ENCODE measurements around the gene TBCD.

Gene TBCD

DNA sequence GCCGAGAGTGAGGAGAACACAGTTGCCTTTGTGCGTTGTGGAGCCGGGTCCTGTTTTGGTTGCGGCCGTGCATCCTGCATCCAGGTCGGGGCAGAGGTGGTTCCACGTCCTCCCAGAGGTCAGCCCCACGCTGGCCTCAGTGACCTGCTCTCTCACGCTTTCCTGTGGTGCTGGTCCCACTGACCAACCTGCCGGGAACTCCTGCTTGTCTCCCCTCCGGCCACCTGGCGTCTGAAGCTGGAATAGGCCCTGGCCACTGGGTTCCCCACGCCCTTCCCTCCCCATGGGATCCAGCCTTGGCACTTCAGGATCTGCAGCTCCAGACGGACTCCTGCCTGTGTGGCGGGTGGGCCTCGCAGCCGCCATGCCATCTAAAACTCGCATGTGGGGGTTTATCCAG is 173.5 kb downstream of the TBCD start:
- Histone ChIP-seq H3K4me3 (ENCODE audit: low read depth, low read length) (no peak overlapping the region), H3K4me1 (ENCODE audit: control insufficient read depth, insufficient read depth, low read length) (no peaks in the 10 kb centered on the region), H3K36me3 (ENCODE audit: control insufficient read depth, insufficient read depth, low read length) (peaks cover 81% of the 10 kb centered on the region), H3K9ac (ENCODE audit: low read depth, low read length) (no peak overlapping the region), H3K27ac (ENCODE audit: low read depth, low read length) (no peak overlapping the region), H3K27me3 (ENCODE audit: control insufficient read depth, insufficient read depth, low read length) (no peaks in the 10 kb centered on the region), H3K9me3 (ENCODE audit: control insufficient read depth, insufficient read depth, low read length) (no peaks in the 10 kb centered on the region)

DNA sequence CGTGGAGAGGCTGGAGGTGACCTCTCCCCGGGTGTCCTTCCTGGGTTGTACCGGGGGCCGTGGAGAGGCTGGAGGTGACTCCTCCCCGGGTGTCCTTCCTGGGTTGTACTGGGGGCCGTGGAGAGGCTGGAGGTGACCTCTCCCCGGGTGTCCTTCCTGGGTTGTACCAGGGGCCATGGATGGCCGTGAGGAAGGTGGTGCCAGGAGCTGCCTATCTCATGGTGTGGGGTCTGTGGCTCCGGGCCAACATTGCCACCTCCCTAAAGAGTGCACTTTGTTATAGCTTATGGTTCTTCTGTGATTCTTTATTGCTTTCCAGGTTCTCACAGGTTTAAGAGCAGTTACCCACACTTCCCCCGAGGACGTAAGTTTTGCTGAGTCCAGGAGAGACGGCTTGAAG is 174.2 kb downstream of the TBCD start:
- H3K9ac ChIP-seq (ENCODE audit: low read depth, low read length) = no peak overlapping the region
- H3K4me1 ChIP-seq (ENCODE audit: control insufficient read depth, insufficient read depth, low read length) = no peaks in the 10 kb centered on the region
- H3K4me3 ChIP-seq (ENCODE audit: low read depth, low read length) = no peak overlapping the region
- H3K9me3 ChIP-seq (ENCODE audit: control insufficient read depth, insufficient read depth, low read length) = no peaks in the 10 kb centered on the region
- peaks cover 88% of the 10 kb centered on the region for H3K36me3 ChIP-seq (ENCODE audit: control insufficient read depth, insufficient read depth, low read length)
- H3K27me3 ChIP-seq (ENCODE audit: control insufficient read depth, insufficient read depth, low read length) = no peaks in the 10 kb centered on the region
- H3K27ac ChIP-seq (ENCODE audit: low read depth, low read length) = no peak overlapping the region

DNA sequence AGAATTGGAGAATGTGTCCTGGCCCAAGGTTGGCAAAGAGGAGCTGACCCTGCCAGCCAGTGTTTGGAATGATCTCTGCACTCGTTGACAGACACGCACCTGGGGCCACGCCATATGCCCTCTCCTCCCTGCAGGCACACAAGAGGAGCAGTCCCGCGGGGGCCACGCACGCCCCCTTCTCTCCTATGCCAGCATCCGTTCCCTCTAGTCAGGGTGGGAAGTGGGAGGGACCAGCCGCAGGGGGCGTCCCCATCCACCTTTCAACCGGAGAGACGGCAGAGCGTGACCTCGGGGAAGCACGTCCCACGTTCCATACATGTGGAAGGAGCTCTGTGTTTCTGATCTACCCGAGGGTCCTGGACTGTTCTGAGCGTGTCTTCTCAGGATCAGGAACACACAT is 174.9 kb downstream of the TBCD start:
- no peak overlapping the region for H3K4me3 ChIP-seq (ENCODE audit: low read depth, low read length)
- H3K9ac ChIP-seq (ENCODE audit: low read depth, low read length) = no peak overlapping the region
- H3K9me3 ChIP-seq (ENCODE audit: control insufficient read depth, insufficient read depth, low read length) = no peaks in the 10 kb centered on the region
- H3K27ac ChIP-seq (ENCODE audit: low read depth, low read length) = no peak overlapping the region
- H3K4me1 ChIP-seq (ENCODE audit: control insufficient read depth, insufficient read depth, low read length) = no peaks in the 10 kb centered on the region
- peaks cover 88% of the 10 kb centered on the region for H3K36me3 ChIP-seq (ENCODE audit: control insufficient read depth, insufficient read depth, low read length)
- H3K27me3 ChIP-seq (ENCODE audit: control insufficient read depth, insufficient read depth, low read length) = no peaks in the 10 kb centered on the region

DNA sequence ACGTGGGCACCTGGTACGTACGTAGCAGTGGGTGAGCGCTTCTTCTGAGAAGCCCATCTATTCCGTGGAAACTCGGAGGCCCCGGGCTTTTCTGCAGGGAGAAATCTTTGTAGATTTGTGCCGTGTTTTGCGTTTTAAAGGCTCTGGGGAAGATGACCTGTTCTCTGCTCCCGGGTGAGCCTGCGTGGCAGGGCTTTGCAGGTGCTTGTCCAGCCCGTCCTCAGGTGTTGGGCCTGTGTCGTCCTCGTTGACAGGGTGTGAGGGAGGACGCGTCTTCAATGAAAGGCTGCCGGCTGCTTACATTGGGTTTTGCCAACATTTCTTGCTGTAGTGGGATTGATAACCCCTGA is 175.4 kb downstream of the TBCD start:
- Histone ChIP-seq H3K4me3 (ENCODE audit: low read depth, low read length) (no peak overlapping the region), H3K27ac (ENCODE audit: low read depth, low read length) (no peak overlapping the region), H3K9me3 (ENCODE audit: control insufficient read depth, insufficient read depth, low read length) (no peaks in the 10 kb centered on the region), H3K27me3 (ENCODE audit: control insufficient read depth, insufficient read depth, low read length) (no peaks in the 10 kb centered on the region), H3K36me3 (ENCODE audit: control insufficient read depth, insufficient read depth, low read length) (peaks cover 91% of the 10 kb centered on the region), H3K4me1 (ENCODE audit: control insufficient read depth, insufficient read depth, low read length) (no peaks in the 10 kb centered on the region), H3K9ac (ENCODE audit: low read depth, low read length) (no peak overlapping the region)

DNA sequence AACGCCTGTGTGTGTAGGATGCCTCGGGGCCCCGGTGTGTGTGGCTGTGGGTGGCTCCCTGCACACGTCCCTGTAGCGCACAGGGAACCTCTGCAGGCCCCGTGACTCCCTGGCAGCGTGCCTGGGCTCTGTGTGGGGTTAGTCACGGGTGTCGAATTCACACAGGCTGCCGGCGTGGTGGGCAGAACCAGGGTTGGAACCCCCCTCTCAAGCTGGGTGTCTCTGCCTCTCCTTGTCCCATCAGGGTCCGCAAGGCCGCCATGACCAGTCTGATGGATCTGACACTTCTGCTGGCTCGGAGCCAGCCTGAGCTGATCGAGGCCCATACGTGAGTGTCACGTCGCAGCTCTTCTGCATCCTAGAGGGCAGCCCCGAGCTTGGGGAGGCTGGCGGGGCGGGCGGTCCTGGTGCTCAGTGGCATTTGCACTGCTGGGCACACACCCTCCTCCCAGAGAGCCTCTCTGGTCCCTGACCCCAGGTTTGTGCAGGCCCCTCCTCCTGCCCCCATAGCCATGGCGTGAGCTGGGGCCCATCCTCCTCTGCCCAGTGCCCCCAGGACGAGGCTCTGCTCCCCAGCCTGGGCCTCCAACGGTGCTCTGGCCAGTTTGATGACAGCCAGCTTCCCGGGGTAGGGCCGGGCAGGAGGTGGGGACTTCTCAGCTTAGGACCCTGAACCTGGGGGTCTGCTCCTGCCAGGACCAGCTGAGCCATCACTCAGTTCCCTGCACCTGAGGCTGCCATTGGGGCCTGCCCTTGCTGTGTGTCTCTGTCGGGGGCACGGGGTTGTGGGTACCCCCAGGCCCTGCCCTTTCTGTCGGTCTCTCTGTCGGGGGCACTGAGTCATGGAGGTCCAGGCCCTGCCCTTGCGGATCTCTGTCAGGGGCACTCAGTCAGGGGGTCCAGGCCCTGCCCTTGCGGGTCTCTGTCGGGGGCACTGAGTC is 176.1 kb downstream of the TBCD start:
- Histone ChIP-seq H3K27ac (ENCODE audit: low read depth, low read length) (no peak overlapping the region), H3K9me3 (ENCODE audit: control insufficient read depth, insufficient read depth, low read length) (no peaks in the 10 kb centered on the region), H3K4me1 (ENCODE audit: control insufficient read depth, insufficient read depth, low read length) (no peaks in the 10 kb centered on the region), H3K9ac (ENCODE audit: low read depth, low read length) (no peak overlapping the region), H3K36me3 (ENCODE audit: control insufficient read depth, insufficient read depth, low read length) (peaks cover 93% of the 10 kb centered on the region), H3K4me3 (ENCODE audit: low read depth, low read length) (no peak overlapping the region), H3K27me3 (ENCODE audit: control insufficient read depth, insufficient read depth, low read length) (no peaks in the 10 kb centered on the region)

DNA sequence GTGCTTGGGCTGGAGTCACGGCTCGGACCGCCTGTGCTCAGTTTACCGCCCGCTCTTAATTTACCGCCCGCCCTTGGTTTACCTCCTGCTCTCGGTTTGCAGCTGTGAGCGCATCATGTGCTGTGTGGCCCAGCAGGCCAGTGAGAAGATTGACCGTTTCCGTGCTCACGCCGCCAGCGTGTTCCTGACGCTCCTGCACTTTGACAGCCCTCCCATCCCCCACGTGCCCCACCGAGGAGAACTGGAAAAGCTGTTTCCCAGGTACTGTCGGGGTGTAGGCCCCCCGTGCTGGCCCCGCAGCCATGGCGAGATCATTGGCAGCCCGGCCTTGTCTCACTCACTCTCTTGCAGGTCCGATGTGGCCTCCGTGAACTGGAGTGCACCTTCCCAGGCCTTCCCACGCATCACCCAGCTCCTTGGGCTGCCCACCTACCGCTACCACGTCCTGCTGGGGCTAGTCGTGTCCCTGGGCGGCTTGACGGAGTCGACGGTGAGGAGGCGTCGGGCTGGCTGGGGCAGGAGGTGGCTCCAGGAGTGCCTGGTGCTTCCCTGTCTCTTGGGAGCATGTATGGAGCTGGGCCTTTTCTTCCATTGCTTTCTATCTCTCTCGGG is 177.3 kb downstream of the TBCD start:
- H3K27ac ChIP-seq (ENCODE audit: low read depth, low read length) = no peak overlapping the region
- H3K4me3 ChIP-seq (ENCODE audit: low read depth, low read length) = no peak overlapping the region
- H3K27me3 ChIP-seq (ENCODE audit: control insufficient read depth, insufficient read depth, low read length) = no peaks in the 10 kb centered on the region
- no peaks in the 10 kb centered on the region for H3K4me1 ChIP-seq (ENCODE audit: control insufficient read depth, insufficient read depth, low read length)
- no peak overlapping the region for H3K9ac ChIP-seq (ENCODE audit: low read depth, low read length)
- no peaks in the 10 kb centered on the region for H3K9me3 ChIP-seq (ENCODE audit: control insufficient read depth, insufficient read depth, low read length)
- peaks cover 95% of the 10 kb centered on the region for H3K36me3 ChIP-seq (ENCODE audit: control insufficient read depth, insufficient read depth, low read length)

DNA sequence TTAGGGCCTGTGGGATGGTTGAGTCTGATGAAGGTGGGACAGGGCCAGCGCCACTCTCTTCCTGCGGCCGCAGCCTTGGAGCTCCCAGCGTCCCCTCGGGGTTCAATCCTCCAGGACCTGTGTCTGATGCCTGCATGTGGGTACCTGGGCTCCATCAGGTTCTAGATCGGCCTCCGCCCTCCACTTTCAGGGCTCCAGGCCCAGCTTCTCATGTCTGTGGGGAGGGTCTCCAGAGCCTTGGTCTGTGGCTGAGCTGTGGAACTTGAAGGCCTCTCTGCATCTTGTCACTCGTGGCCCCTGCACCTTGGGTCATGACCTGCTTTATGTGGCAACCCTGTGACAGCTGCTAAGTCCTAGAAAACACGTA is 177.8 kb downstream of the TBCD start:
- no peaks in the 10 kb centered on the region for H3K9me3 ChIP-seq (ENCODE audit: control insufficient read depth, insufficient read depth, low read length)
- no peak overlapping the region for H3K9ac ChIP-seq (ENCODE audit: low read depth, low read length)
- no peak overlapping the region for H3K27ac ChIP-seq (ENCODE audit: low read depth, low read length)
- H3K4me1 ChIP-seq (ENCODE audit: control insufficient read depth, insufficient read depth, low read length) = no peaks in the 10 kb centered on the region
- peaks cover 92% of the 10 kb centered on the region for H3K36me3 ChIP-seq (ENCODE audit: control insufficient read depth, insufficient read depth, low read length)
- no peak overlapping the region for H3K4me3 ChIP-seq (ENCODE audit: low read depth, low read length)
- no peaks in the 10 kb centered on the region for H3K27me3 ChIP-seq (ENCODE audit: control insufficient read depth, insufficient read depth, low read length)

DNA sequence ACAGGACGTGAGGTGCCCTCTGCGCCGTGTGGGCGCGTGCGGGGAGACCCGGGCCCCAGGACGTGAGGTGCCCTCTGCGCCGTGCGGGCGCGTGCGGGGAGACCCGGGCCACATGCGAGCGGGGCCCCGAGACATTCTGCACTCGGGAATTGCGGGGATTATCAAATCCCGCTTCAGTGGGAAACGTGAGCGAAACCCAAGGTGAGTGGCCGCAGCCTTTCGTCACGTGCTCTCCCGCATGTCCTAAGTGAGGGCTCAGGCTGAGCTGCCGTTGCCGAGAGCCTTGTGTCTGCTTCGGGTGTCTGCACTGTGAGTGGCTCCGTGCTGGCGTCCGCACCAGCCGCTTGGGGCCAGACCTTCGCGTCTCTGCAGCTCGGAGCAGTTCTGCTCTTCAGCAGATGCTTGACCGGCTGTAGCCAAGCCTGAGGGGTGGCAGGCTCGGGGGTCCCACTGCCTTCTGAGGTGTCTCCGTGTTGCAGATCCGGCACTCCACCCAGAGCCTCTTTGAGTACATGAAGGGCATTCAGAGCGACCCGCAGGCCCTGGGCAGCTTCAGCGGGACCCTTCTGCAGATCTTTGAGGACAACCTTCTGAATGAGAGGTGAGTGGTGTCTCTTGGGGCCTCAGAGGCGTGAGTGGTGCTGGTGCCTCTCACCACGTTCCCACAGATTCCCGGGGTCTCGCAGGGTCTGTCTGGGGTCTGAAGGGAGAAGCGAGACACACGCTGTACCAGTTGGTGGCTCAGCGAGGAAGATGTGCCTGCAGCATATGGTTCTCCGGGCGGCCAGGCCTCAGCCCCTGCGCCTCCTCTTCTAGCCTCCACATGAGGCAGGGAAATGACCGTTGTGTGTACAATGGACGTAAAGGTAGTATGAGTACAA is 178.4 kb downstream of the TBCD start:
- no peaks in the 10 kb centered on the region for H3K27me3 ChIP-seq (ENCODE audit: control insufficient read depth, insufficient read depth, low read length)
- H3K9ac ChIP-seq (ENCODE audit: low read depth, low read length) = no peak overlapping the region
- no peaks in the 10 kb centered on the region for H3K4me1 ChIP-seq (ENCODE audit: control insufficient read depth, insufficient read depth, low read length)
- peaks cover 88% of the 10 kb centered on the region for H3K36me3 ChIP-seq (ENCODE audit: control insufficient read depth, insufficient read depth, low read length)
- H3K27ac ChIP-seq (ENCODE audit: low read depth, low read length) = no peak overlapping the region
- no peaks in the 10 kb centered on the region for H3K9me3 ChIP-seq (ENCODE audit: control insufficient read depth, insufficient read depth, low read length)
- no peak overlapping the region for H3K4me3 ChIP-seq (ENCODE audit: low read depth, low read length)

DNA sequence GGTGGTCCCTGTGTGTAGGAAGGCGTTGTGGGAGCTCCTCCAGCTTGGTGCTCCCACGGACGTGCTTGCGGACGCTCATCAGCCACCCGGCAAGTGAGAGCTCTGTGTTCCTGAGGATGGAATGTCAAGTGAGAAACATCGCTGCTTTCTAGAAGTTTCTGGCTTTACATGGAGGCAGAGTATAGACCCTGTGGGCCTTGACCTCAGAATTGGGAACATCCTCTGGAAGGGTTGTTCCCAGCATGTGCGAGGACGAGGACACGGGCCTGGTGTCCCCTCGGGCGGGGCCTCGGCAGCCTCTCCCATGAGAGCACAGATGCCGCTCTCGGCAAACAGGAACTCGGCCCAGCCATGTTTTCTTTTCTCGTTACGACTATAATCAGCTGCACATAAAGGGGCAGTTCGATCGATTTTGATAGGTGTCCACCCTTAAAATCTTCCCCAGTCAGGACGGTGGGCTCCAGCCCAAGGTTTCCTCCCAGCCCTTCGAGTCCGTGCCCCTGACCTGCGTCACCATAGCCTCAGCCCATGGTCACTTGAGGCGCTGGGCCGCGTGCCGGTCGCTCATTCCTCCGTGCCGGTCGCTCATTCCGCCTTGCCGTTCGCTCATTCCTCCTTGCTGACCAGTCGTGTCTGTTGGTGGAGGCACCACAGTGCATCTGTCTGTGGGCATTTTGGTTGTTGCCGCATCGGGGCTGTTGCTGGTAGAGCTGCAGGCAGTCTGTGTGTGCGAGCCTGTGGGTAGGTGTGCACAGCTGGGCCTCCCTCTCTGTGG is 179.2 kb downstream of the TBCD start:
- no peaks in the 10 kb centered on the region for H3K4me1 ChIP-seq (ENCODE audit: control insufficient read depth, insufficient read depth, low read length)
- no peak overlapping the region for H3K4me3 ChIP-seq (ENCODE audit: low read depth, low read length)
- peaks cover 86% of the 10 kb centered on the region for H3K36me3 ChIP-seq (ENCODE audit: control insufficient read depth, insufficient read depth, low read length)
- H3K27ac ChIP-seq (ENCODE audit: low read depth, low read length) = no peak overlapping the region
- no peaks in the 10 kb centered on the region for H3K9me3 ChIP-seq (ENCODE audit: control insufficient read depth, insufficient read depth, low read length)
- no peak overlapping the region for H3K9ac ChIP-seq (ENCODE audit: low read depth, low read length)
- no peaks in the 10 kb centered on the region for H3K27me3 ChIP-seq (ENCODE audit: control insufficient read depth, insufficient read depth, low read length)

DNA sequence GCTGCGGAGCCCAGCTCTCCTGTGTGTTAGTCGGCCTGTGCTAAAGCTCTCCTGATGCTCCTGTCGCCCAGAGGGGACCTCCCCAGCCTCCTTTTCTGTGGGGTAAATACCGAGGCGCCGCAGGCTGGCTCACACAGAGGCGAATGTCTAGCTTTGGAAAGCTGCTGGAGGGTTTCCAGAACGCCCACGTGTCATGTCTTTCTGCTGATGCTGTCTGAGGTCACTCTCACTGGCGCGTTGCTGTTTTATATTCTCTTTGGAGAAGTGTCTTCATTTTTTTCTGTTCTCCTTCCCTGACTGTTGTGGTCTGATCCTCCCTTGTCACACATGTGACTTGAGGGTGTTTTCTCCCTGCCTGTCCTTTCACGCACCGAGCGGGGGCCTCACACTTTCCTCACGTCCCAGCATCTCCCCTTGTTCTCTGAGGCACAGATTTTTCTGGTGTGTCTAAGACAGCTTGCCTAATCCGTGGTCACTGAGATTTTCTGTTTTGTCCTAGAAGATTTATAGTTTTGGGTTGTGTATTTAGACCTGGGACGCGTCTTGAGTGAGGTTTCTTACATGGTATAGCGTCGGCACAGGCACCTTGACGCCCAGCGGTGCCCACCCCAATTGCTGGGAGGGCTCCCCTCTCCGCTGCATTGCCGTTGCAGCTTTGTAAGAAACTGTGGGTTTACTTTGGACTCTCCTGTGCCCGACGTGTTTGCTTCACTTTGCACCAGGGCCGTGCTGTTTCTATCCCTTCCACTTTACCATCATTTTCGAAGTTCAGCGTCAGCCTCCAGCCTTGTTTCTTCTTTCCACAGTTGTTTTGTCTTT is 180.0 kb downstream of the TBCD start:
- Histone ChIP-seq H3K36me3 (ENCODE audit: control insufficient read depth, insufficient read depth, low read length) (peaks cover 84% of the 10 kb centered on the region), H3K9ac (ENCODE audit: low read depth, low read length) (no peak overlapping the region)

More for the DNA sequence above, 180.0 kb downstream of the TBCD start:
- no peaks in the 10 kb centered on the region for H3K27me3 ChIP-seq (ENCODE audit: control insufficient read depth, insufficient read depth, low read length)
- no peaks in the 10 kb centered on the region for H3K4me1 ChIP-seq (ENCODE audit: control insufficient read depth, insufficient read depth, low read length)
- no peak overlapping the region for H3K4me3 ChIP-seq (ENCODE audit: low read depth, low read length)
- H3K27ac ChIP-seq (ENCODE audit: low read depth, low read length) = no peak overlapping the region
- no peaks in the 10 kb centered on the region for H3K9me3 ChIP-seq (ENCODE audit: control insufficient read depth, insufficient read depth, low read length)
